ENCODE results near the gene NELL2.

Gene NELL2

GRCh38 chr12:44570036-44570583 is 306.0 kb downstream of the NELL2 start:
- no peaks in the 10 kb centered on the region for H3K27me3 ChIP-seq (ENCODE audit: control insufficient read depth in 2 of 2, insufficient read depth in 2 of 2, low read length in 2 of 2)
- H3K9ac ChIP-seq (ENCODE audit: low read depth in 1 of 2, low read length in 2 of 2), result no peak overlapping the region
- H3K4me1 ChIP-seq (ENCODE audit: control insufficient read depth in 2 of 2, insufficient read depth in 2 of 2, low read length in 2 of 2), result no peaks in the 10 kb centered on the region
- H3K9me3 ChIP-seq (ENCODE audit: control insufficient read depth in 2 of 2, low read length in 2 of 2), result no peaks in the 10 kb centered on the region
- no peak overlapping the region for H3K4me3 ChIP-seq (ENCODE audit: low read length in 2 of 2)
- H3K27ac ChIP-seq (ENCODE audit: low read depth in 2 of 2, low read length in 2 of 2), result no peak overlapping the region
- no peaks in the 10 kb centered on the region for H3K36me3 ChIP-seq (ENCODE audit: control insufficient read depth in 2 of 2, insufficient read depth in 2 of 2, low read length in 2 of 2)

GRCh38 chr12:44565163-44565562 is 311.0 kb downstream of the NELL2 start:
- no peak overlapping the region for H3K9ac ChIP-seq (ENCODE audit: low read depth in 1 of 2, low read length in 2 of 2)
- no peak overlapping the region for H3K4me3 ChIP-seq (ENCODE audit: low read length in 2 of 2)
- H3K27me3 ChIP-seq (ENCODE audit: control insufficient read depth in 2 of 2, insufficient read depth in 2 of 2, low read length in 2 of 2), result no peaks in the 10 kb centered on the region
- H3K4me1 ChIP-seq (ENCODE audit: control insufficient read depth in 2 of 2, insufficient read depth in 2 of 2, low read length in 2 of 2), result no peaks in the 10 kb centered on the region
- H3K36me3 ChIP-seq (ENCODE audit: control insufficient read depth in 2 of 2, insufficient read depth in 2 of 2, low read length in 2 of 2), result no peaks in the 10 kb centered on the region
- no peak overlapping the region for H3K27ac ChIP-seq (ENCODE audit: low read depth in 2 of 2, low read length in 2 of 2)
- no peaks in the 10 kb centered on the region for H3K9me3 ChIP-seq (ENCODE audit: control insufficient read depth in 2 of 2, low read length in 2 of 2)

GRCh38 chr12:44563486-44563885 is 312.6 kb downstream of the NELL2 start:
- H3K4me1 ChIP-seq (ENCODE audit: control insufficient read depth in 2 of 2, insufficient read depth in 2 of 2, low read length in 2 of 2), result no peaks in the 10 kb centered on the region
- no peaks in the 10 kb centered on the region for H3K36me3 ChIP-seq (ENCODE audit: control insufficient read depth in 2 of 2, insufficient read depth in 2 of 2, low read length in 2 of 2)
- H3K4me3 ChIP-seq (ENCODE audit: low read length in 2 of 2), result no peak overlapping the region
- H3K27me3 ChIP-seq (ENCODE audit: control insufficient read depth in 2 of 2, insufficient read depth in 2 of 2, low read length in 2 of 2), result no peaks in the 10 kb centered on the region
- no peak overlapping the region for H3K9ac ChIP-seq (ENCODE audit: low read depth in 1 of 2, low read length in 2 of 2)
- no peaks in the 10 kb centered on the region for H3K9me3 ChIP-seq (ENCODE audit: control insufficient read depth in 2 of 2, low read length in 2 of 2)
- H3K27ac ChIP-seq (ENCODE audit: low read depth in 2 of 2, low read length in 2 of 2), result no peak overlapping the region

- Histone ChIP-seq H3K4me3 (ENCODE audit: low read length in 2 of 2) (no peak overlapping the region), H3K27me3 (ENCODE audit: control insufficient read depth in 2 of 2, insufficient read depth in 2 of 2, low read length in 2 of 2) (no peaks in the 10 kb centered on the region), H3K9me3 (ENCODE audit: control insufficient read depth in 2 of 2, low read length in 2 of 2) (no peaks in the 10 kb centered on the region), H3K27ac (ENCODE audit: low read depth in 2 of 2, low read length in 2 of 2) (no peak overlapping the region), H3K9ac (ENCODE audit: low read depth in 1 of 2, low read length in 2 of 2) (no peak overlapping the region), H3K4me1 (ENCODE audit: control insufficient read depth in 2 of 2, insufficient read depth in 2 of 2, low read length in 2 of 2) (no peaks in the 10 kb centered on the region), H3K36me3 (ENCODE audit: control insufficient read depth in 2 of 2, insufficient read depth in 2 of 2, low read length in 2 of 2) (no peaks in the 10 kb centered on the region)
Measured at GRCh38 chr12:44558340-44559100, 317.6 kb downstream of the NELL2 start.

GRCh38 chr12:44555454-44555853 is 320.7 kb downstream of the NELL2 start:
- Histone ChIP-seq H3K9ac (ENCODE audit: low read depth in 1 of 2, low read length in 2 of 2) (no peak overlapping the region), H3K36me3 (ENCODE audit: control insufficient read depth in 2 of 2, insufficient read depth in 2 of 2, low read length in 2 of 2) (no peaks in the 10 kb centered on the region), H3K9me3 (ENCODE audit: control insufficient read depth in 2 of 2, low read length in 2 of 2) (no peaks in the 10 kb centered on the region), H3K27ac (ENCODE audit: low read depth in 2 of 2, low read length in 2 of 2) (no peak overlapping the region), H3K4me3 (ENCODE audit: low read length in 2 of 2) (no peak overlapping the region), H3K27me3 (ENCODE audit: control insufficient read depth in 2 of 2, insufficient read depth in 2 of 2, low read length in 2 of 2) (no peaks in the 10 kb centered on the region), H3K4me1 (ENCODE audit: control insufficient read depth in 2 of 2, insufficient read depth in 2 of 2, low read length in 2 of 2) (no peaks in the 10 kb centered on the region)

GRCh38 chr12:44551631-44552030 is 324.5 kb downstream of the NELL2 start:
- H3K27me3 ChIP-seq (ENCODE audit: control insufficient read depth in 2 of 2, insufficient read depth in 2 of 2, low read length in 2 of 2), result no peaks in the 10 kb centered on the region
- H3K9ac ChIP-seq (ENCODE audit: low read depth in 1 of 2, low read length in 2 of 2), result no peak overlapping the region
- no peaks in the 10 kb centered on the region for H3K36me3 ChIP-seq (ENCODE audit: control insufficient read depth in 2 of 2, insufficient read depth in 2 of 2, low read length in 2 of 2)
- H3K27ac ChIP-seq (ENCODE audit: low read depth in 2 of 2, low read length in 2 of 2), result no peak overlapping the region
- no peak overlapping the region for H3K4me3 ChIP-seq (ENCODE audit: low read length in 2 of 2)
- H3K9me3 ChIP-seq (ENCODE audit: control insufficient read depth in 2 of 2, low read length in 2 of 2), result no peaks in the 10 kb centered on the region
- H3K4me1 ChIP-seq (ENCODE audit: control insufficient read depth in 2 of 2, insufficient read depth in 2 of 2, low read length in 2 of 2), result no peaks in the 10 kb centered on the region

- Histone ChIP-seq H3K36me3 (ENCODE audit: control insufficient read depth in 2 of 2, insufficient read depth in 2 of 2, low read length in 2 of 2) (no peaks in the 10 kb centered on the region), H3K4me1 (ENCODE audit: control insufficient read depth in 2 of 2, insufficient read depth in 2 of 2, low read length in 2 of 2) (no peaks in the 10 kb centered on the region), H3K9me3 (ENCODE audit: control insufficient read depth in 2 of 2, low read length in 2 of 2) (no peaks in the 10 kb centered on the region), H3K27ac (ENCODE audit: low read depth in 2 of 2, low read length in 2 of 2) (no peak overlapping the region), H3K27me3 (ENCODE audit: control insufficient read depth in 2 of 2, insufficient read depth in 2 of 2, low read length in 2 of 2) (no peaks in the 10 kb centered on the region), H3K4me3 (ENCODE audit: low read length in 2 of 2) (no peak overlapping the region), H3K9ac (ENCODE audit: low read depth in 1 of 2, low read length in 2 of 2) (no peak overlapping the region)
Measured at GRCh38 chr12:44550377-44550776, 325.7 kb downstream of the NELL2 start.

- no peaks in the 10 kb centered on the region for H3K27me3 ChIP-seq (ENCODE audit: control insufficient read depth in 2 of 2, insufficient read depth in 2 of 2, low read length in 2 of 2)
- H3K4me1 ChIP-seq (ENCODE audit: control insufficient read depth in 2 of 2, insufficient read depth in 2 of 2, low read length in 2 of 2), result no peaks in the 10 kb centered on the region
- no peaks in the 10 kb centered on the region for H3K36me3 ChIP-seq (ENCODE audit: control insufficient read depth in 2 of 2, insufficient read depth in 2 of 2, low read length in 2 of 2)
- H3K9me3 ChIP-seq (ENCODE audit: control insufficient read depth in 2 of 2, low read length in 2 of 2), result no peaks in the 10 kb centered on the region
- no peak overlapping the region for H3K9ac ChIP-seq (ENCODE audit: low read depth in 1 of 2, low read length in 2 of 2)
- H3K4me3 ChIP-seq (ENCODE audit: low read length in 2 of 2), result no peak overlapping the region
- no peak overlapping the region for H3K27ac ChIP-seq (ENCODE audit: low read depth in 2 of 2, low read length in 2 of 2)
Measured at GRCh38 chr12:44546060-44546459, 330.1 kb downstream of the NELL2 start.

GRCh38 chr12:44544018-44544417 is 332.1 kb downstream of the NELL2 start:
- no peak overlapping the region for H3K4me3 ChIP-seq (ENCODE audit: low read length in 2 of 2)
- no peaks in the 10 kb centered on the region for H3K36me3 ChIP-seq (ENCODE audit: control insufficient read depth in 2 of 2, insufficient read depth in 2 of 2, low read length in 2 of 2)
- no peak overlapping the region for H3K27ac ChIP-seq (ENCODE audit: low read depth in 2 of 2, low read length in 2 of 2)
- H3K4me1 ChIP-seq (ENCODE audit: control insufficient read depth in 2 of 2, insufficient read depth in 2 of 2, low read length in 2 of 2), result no peaks in the 10 kb centered on the region
- H3K9me3 ChIP-seq (ENCODE audit: control insufficient read depth in 2 of 2, low read length in 2 of 2), result no peaks in the 10 kb centered on the region
- H3K27me3 ChIP-seq (ENCODE audit: control insufficient read depth in 2 of 2, insufficient read depth in 2 of 2, low read length in 2 of 2), result no peaks in the 10 kb centered on the region
- H3K9ac ChIP-seq (ENCODE audit: low read depth in 1 of 2, low read length in 2 of 2), result no peak overlapping the region

- Histone ChIP-seq H3K36me3 (ENCODE audit: control insufficient read depth in 2 of 2, insufficient read depth in 2 of 2, low read length in 2 of 2) (no peaks in the 10 kb centered on the region), H3K4me3 (ENCODE audit: low read length in 2 of 2) (no peak overlapping the region), H3K27ac (ENCODE audit: low read depth in 2 of 2, low read length in 2 of 2) (no peak overlapping the region), H3K27me3 (ENCODE audit: control insufficient read depth in 2 of 2, insufficient read depth in 2 of 2, low read length in 2 of 2) (no peaks in the 10 kb centered on the region), H3K9ac (ENCODE audit: low read depth in 1 of 2, low read length in 2 of 2) (no peak overlapping the region), H3K4me1 (ENCODE audit: control insufficient read depth in 2 of 2, insufficient read depth in 2 of 2, low read length in 2 of 2) (no peaks in the 10 kb centered on the region), H3K9me3 (ENCODE audit: control insufficient read depth in 2 of 2, low read length in 2 of 2) (no peaks in the 10 kb centered on the region)
Measured at GRCh38 chr12:44542716-44543115, 333.4 kb downstream of the NELL2 start.

Measured in mucosa of rectum (tissue), 2 donors.